ENCODE data around the gene PDE4C.

PDE4C gene

DNA sequence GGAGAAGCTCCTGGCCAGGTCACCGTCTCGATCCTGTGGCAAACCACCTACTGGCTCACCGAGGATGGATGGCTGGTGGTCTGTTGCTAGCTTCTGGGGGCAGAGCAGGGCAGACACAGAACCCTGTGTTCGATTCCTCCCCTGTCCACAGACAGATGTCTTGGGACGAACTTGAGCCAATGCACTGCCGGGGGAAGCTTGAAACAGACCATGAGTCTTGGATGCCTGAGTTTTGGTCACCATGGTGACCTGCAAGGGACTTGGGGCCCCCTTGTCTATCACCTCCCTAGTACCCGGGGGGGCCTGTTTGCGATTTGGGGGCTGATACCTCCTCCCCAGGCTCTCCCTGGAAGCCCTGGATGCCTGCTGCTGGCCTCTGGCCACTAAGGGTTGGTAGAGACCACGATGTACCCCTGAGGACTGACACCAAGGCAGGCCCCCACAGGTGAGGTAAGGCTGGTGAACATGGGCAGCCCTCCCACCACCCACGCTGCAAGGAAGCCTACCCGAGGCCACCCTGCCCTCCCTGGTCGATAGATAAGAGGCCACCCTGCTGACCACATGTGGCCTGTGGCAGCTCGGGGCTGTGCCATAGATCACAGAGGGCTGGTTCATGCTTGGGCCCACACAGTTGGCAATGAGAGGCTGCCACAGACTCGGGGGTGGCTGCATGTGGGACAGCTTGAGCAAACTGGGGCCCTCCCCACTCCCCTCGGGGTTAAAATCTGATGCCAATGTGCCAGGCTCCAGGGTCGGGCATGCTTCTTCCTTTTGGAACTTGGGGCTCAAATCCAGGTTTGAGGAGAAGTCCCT, 37.3 kb upstream of the PDE4C start:
- ATAC-seq (replicated peaks; ENCODE audit: extremely low read depth, poor library complexity, severe bottlenecking), result no peak

DNA sequence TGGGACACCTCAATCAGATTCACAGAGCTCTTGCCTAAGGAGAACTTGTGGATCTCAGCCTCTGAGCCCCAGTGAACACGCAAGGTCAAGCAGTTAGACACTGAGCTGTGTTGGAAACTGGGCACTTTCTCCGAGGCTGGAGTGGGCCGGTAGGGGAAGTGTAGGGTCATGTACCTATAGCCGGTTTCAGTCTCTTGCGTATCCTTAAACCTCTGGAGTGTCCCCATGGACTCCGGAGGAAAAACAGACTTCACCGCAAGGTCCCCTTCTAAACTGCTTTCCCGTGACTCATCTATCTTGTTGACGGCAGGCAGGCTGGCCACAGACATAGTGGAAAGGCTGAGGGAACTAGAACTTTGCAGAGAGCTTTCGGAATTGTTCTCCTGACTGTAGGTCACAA, 36.7 kb upstream of the PDE4C start:
- DNase-seq (ENCODE audit: low spot score in 2 of 2), result no peak
- ATAC-seq (replicated peaks; ENCODE audit: extremely low read depth, poor library complexity, severe bottlenecking), result no peak
- Mint-ChIP-seq H3K4me3 (no peak overlapping the region), H3K9me3 (no peaks in the 10 kb centered on the region), H3K4me1 (peaks cover 15% of the 10 kb centered on the region), H3K36me3 (ENCODE audit: insufficient read depth) (peaks cover 45% of the 10 kb centered on the region), H3K27ac (ENCODE audit: low read depth) (no peak overlapping the region), H3K27me3 (no peaks in the 10 kb centered on the region)

More for the DNA sequence above, 37.3 kb upstream of the PDE4C start:
- peaks cover 15% of the 10 kb centered on the region for H3K4me1 Mint-ChIP-seq
- H3K27me3 Mint-ChIP-seq, result no peaks in the 10 kb centered on the region
- H3K27ac Mint-ChIP-seq (ENCODE audit: low read depth), result no peak overlapping the region
- H3K4me3 Mint-ChIP-seq, result no peak overlapping the region
- peaks cover 48% of the 10 kb centered on the region for H3K36me3 Mint-ChIP-seq (ENCODE audit: insufficient read depth)
- H3K9me3 Mint-ChIP-seq, result no peaks in the 10 kb centered on the region
- DNase-seq (ENCODE audit: low spot score in 2 of 2), result no peak

DNA sequence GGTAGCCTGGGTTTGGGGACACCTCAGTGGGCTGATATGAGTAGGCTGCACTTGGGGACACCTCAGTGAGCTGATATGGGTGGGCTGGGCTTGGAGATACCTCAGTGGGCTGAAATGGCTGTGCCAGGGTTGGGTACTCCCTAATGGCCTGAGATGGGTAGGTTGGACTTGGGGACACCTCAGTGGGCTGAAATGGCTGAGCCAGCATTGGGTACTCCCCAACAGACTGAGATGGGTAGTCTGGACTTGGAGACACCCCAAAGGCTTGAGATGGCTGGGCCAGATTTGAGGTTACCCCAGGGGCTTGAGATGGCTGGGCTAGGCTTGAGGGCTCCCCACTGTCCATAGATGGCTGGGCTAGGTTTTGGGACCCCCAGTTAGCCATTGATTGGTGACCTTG, 35.9 kb upstream of the PDE4C start:
- DNase-seq (ENCODE audit: low spot score in 2 of 2) (no peak), ATAC-seq (replicated peaks; ENCODE audit: extremely low read depth, poor library complexity, severe bottlenecking) (no peak)
- Mint-ChIP-seq H3K27ac (ENCODE audit: low read depth) (no peak overlapping the region), H3K27me3 (no peaks in the 10 kb centered on the region), H3K36me3 (ENCODE audit: insufficient read depth) (peaks cover 41% of the 10 kb centered on the region), H3K9me3 (no peaks in the 10 kb centered on the region), H3K4me3 (no peak overlapping the region), H3K4me1 (peaks cover 15% of the 10 kb centered on the region)

DNA sequence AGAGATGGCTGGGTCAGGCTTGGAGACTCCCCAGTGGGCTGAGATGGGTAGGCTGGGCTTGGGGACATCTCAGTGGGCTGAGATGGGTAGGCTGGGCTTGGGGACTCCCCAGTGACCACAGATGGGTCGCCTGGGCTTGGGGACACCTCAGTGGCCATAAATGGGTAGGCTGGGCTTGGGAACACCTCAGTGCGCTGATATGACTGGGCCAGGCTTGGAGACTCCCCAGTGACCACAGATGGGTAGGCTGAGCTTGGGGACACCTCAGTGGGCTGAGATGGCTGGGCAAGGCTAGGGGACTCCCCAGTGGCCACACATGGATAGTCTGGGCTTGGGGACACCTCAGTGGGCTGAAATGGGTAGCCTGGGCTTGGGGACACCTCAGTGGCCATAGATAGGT, 35.2 kb upstream of the PDE4C start:
- DNase-seq (ENCODE audit: low spot score in 2 of 2) (no peak), ATAC-seq (replicated peaks; ENCODE audit: extremely low read depth, poor library complexity, severe bottlenecking) (no peak)
- Mint-ChIP-seq H3K27ac (ENCODE audit: low read depth) (peak overlapping the region; percentile 35), H3K4me1 (peaks cover 15% of the 10 kb centered on the region), H3K4me3 (no peak overlapping the region), H3K27me3 (no peaks in the 10 kb centered on the region), H3K9me3 (no peaks in the 10 kb centered on the region), H3K36me3 (ENCODE audit: insufficient read depth) (peaks cover 38% of the 10 kb centered on the region)

DNA sequence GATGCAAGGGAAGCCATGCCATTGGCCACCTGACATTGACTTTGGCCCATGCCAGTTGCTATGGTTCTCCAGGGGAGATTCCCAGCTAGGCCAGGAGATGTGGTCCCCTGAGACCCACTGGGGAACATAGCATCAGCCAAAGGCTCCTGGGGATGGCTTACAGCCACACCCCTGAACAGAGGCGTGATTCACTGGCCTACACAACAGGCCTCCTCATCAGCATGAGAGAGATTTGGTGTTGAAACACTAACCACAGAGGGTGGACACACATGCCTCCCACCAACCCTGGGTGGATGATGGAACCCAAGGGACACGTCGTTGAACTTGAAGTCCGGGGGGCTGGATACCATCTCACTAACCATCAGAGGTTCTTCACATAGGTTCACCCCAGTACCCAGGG, 33.7 kb upstream of the PDE4C start:
- Mint-ChIP-seq H3K9me3 (no peaks in the 10 kb centered on the region), H3K4me1 (peaks cover 8% of the 10 kb centered on the region), H3K27ac (ENCODE audit: low read depth) (no peak overlapping the region), H3K36me3 (ENCODE audit: insufficient read depth) (peaks cover 28% of the 10 kb centered on the region), H3K4me3 (no peak overlapping the region), H3K27me3 (peaks cover 9% of the 10 kb centered on the region)
- no peak for ATAC-seq (replicated peaks; ENCODE audit: extremely low read depth, poor library complexity, severe bottlenecking)
- DNase-seq (ENCODE audit: low spot score in 2 of 2), result no peak

DNA sequence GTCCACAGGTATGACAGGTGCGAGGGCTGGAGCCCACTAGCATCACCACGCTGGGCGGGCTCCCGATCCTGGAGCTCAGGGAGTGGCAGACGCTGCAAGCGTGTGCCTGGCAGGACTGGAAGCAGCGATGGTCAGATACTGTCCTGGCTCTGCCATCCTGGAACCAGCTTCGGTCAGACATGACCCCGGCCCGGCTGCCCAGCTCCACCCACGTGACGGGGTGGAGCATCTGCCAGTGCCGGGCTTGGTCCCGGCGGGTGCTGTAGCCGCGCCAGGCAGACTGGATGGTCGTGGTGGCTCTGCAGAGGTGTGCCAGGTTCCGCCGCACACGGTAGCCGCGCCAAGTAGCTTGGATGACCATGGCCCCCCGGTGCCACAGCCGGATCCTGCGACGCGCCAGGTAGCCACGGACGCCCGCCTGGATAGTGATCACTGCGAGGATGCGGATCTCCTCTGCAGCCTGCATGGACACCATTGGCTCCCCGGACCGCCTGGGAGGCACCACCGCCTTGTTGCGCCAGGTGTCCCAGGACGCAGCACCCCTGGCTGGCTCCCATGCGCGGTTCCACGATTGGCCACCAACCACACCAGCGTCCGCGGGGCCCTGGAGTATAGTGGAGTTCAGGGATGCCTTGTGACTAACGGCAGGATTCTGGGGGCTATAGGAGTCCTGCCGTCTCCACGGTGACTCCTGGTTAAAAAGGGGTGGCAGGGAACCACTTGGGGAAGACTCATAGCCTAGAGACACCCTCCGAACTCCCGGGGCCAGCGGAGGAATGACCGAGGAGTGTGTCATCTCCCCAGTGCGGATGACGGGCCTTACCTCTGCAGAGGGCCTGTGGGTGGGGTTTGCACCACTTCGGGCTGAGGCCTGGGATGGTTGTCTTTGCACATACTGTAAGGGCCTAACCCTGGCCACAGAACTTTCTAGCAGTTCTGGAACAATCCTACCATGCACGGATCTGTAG, 31.5 kb upstream of the PDE4C start:
- Mint-ChIP-seq H3K4me1 (peaks cover 8% of the 10 kb centered on the region), H3K9me3 (no peaks in the 10 kb centered on the region), H3K4me3 (no peak overlapping the region), H3K27me3 (peaks cover 29% of the 10 kb centered on the region), H3K27ac (ENCODE audit: low read depth) (no peak overlapping the region), H3K36me3 (ENCODE audit: insufficient read depth) (peaks cover 17% of the 10 kb centered on the region)
- no peak for DNase-seq (ENCODE audit: low spot score in 2 of 2)
- no peak for ATAC-seq (replicated peaks; ENCODE audit: extremely low read depth, poor library complexity, severe bottlenecking)

- peaks cover 44% of the 10 kb centered on the region for H3K27me3 Mint-ChIP-seq
- DNase-seq (ENCODE audit: low spot score in 2 of 2) (no peak), ATAC-seq (replicated peaks; ENCODE audit: extremely low read depth, poor library complexity, severe bottlenecking) (peak; percentile 8)
- H3K27ac Mint-ChIP-seq (ENCODE audit: low read depth), result no peak overlapping the region
- H3K36me3 Mint-ChIP-seq (ENCODE audit: insufficient read depth), result peaks cover 15% of the 10 kb centered on the region
- no peaks in the 10 kb centered on the region for H3K9me3 Mint-ChIP-seq
- no peak overlapping the region for H3K4me3 Mint-ChIP-seq
- peaks cover 6% of the 10 kb centered on the region for H3K4me1 Mint-ChIP-seq
These were observed 28.6 kb upstream of the PDE4C start for GRCh38 chr19:18254546-18255503.

DNA sequence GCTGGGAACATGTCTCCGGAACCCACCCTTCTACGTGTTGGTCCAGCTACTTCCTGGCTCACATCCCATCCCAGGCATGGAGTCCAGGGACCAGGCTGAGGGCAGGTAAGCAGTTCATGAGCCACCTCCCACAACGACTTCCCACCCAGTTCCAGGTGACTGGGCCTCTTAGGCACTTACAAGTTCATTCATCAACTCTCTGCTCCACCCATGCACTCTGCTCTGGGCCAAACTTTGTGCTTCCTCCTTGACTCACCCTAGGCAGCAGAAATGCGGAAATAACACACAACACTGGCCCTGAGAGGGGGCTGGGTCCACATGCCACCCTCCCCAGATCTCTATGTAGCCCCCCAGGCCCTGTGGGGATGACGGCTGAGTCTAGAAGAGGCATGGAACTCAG, 27.5 kb upstream of the PDE4C start:
- DNase-seq (ENCODE audit: low spot score in 2 of 2), result no peak
- H3K9me3 Mint-ChIP-seq, result no peaks in the 10 kb centered on the region
- no peak overlapping the region for H3K27ac Mint-ChIP-seq (ENCODE audit: low read depth)
- peaks cover 6% of the 10 kb centered on the region for H3K4me1 Mint-ChIP-seq
- H3K27me3 Mint-ChIP-seq, result peaks cover 45% of the 10 kb centered on the region
- no peak overlapping the region for H3K4me3 Mint-ChIP-seq
- H3K36me3 Mint-ChIP-seq (ENCODE audit: insufficient read depth), result peaks cover 15% of the 10 kb centered on the region
- ATAC-seq (replicated peaks; ENCODE audit: extremely low read depth, poor library complexity, severe bottlenecking), result no peak

DNA sequence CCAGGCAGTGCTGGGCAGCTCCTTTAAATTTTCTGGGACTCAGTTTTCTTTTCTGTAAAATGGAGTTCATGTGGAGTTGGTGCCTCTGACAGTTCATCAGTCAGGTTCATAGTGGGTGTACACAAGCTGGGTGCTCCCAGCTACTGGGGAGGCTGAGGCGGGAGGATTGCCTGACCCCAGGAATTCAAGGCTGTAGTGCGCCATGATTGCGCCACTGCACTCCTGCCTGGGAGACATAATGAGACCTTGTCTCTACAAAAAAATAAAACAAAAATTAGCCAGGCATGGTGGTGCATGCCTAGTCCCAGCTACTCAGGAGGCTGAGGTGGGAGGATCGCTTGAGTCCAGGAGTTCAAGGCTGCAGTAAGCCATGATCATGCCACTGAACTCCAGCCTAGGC, 26.9 kb upstream of the PDE4C start:
- H3K9me3 Mint-ChIP-seq, result no peaks in the 10 kb centered on the region
- H3K4me3 Mint-ChIP-seq, result no peak overlapping the region
- H3K27me3 Mint-ChIP-seq, result peaks cover 51% of the 10 kb centered on the region
- no peak for DNase-seq (ENCODE audit: low spot score in 2 of 2)
- peaks cover 13% of the 10 kb centered on the region for H3K36me3 Mint-ChIP-seq (ENCODE audit: insufficient read depth)
- H3K27ac Mint-ChIP-seq (ENCODE audit: low read depth), result no peak overlapping the region
- peaks cover 6% of the 10 kb centered on the region for H3K4me1 Mint-ChIP-seq
- ATAC-seq (replicated peaks; ENCODE audit: extremely low read depth, poor library complexity, severe bottlenecking), result no peak

DNA sequence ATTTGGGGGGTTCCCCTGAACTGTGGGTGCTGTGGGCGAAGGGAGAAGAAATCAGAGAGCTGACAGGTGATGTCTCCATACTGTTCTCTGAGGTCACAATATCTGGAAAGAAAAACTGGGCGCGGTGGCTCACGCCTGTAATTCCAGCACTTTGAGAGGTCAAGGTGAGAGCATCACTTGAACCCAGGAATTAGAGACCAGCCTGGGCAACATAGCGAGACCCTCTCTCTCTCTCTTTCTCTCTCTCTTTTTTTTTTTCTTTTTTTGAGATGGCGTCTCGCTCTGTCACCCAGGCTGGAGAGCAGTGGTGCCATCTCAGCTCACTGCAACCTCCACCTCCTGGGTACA, 26.1 kb upstream of the PDE4C start:
- Mint-ChIP-seq H3K36me3 (ENCODE audit: insufficient read depth) (peaks cover 9% of the 10 kb centered on the region), H3K4me3 (no peak overlapping the region), H3K4me1 (peaks cover 6% of the 10 kb centered on the region), H3K27ac (ENCODE audit: low read depth) (no peak overlapping the region), H3K9me3 (no peaks in the 10 kb centered on the region), H3K27me3 (peaks cover 54% of the 10 kb centered on the region)
- no peak for ATAC-seq (replicated peaks; ENCODE audit: extremely low read depth, poor library complexity, severe bottlenecking)
- no peak for DNase-seq (ENCODE audit: low spot score in 2 of 2)

- peak; percentile 74 for ATAC-seq (replicated peaks; ENCODE audit: extremely low read depth, poor library complexity, severe bottlenecking)
- no peak overlapping the region for H3K4me3 Mint-ChIP-seq
- DNase-seq (ENCODE audit: low spot score in 2 of 2), result peak; percentile 73 to 87
- H3K27me3 Mint-ChIP-seq, result peaks cover 54% of the 10 kb centered on the region
- H3K27ac Mint-ChIP-seq (ENCODE audit: low read depth), result no peak overlapping the region
- H3K36me3 Mint-ChIP-seq (ENCODE audit: insufficient read depth), result peaks cover 8% of the 10 kb centered on the region
- no peaks in the 10 kb centered on the region for H3K9me3 Mint-ChIP-seq
- peaks cover 6% of the 10 kb centered on the region for H3K4me1 Mint-ChIP-seq
These were observed 25.5 kb upstream of the PDE4C start for GRCh38 chr19:18251587-18252369.

Data from central memory CD8-positive, alpha-beta T cell (primary cell).